ENCODE data around the gene FOXP4. TPM values are rescaled to one million over a fixed set of nuclear protein-coding genes. Genes with fewer than 3 reads are reported as not detected.

The FOXP4 gene
- total RNA-seq, 1 experiment from 2014 or later: 1.2 TPM

- in situ Hi-C loops (cut with HindIII; ENCODE audit: low pct_unique_long_range_greater_than_20kb, low sequenced_read_pairs): no loop called here
- no peak for DNase-seq (ENCODE audit: low read depth, low spot score)
Measured at GRCh38 chr6:41518118-41518517, 28.1 kb upstream of the FOXP4 start.

GRCh38 chr6:41519305-41519744, 26.9 kb upstream of the FOXP4 start:
- no peak for DNase-seq (ENCODE audit: low read depth, low spot score)
- in situ Hi-C loops (cut with HindIII; ENCODE audit: low pct_unique_long_range_greater_than_20kb, low sequenced_read_pairs): no loop called here

- no peak for DNase-seq (ENCODE audit: low read depth, low spot score)
- in situ Hi-C loops (cut with HindIII; ENCODE audit: low pct_unique_long_range_greater_than_20kb, low sequenced_read_pairs): no loop called here
Measured at GRCh38 chr6:41519745-41520699, 26.2 kb upstream of the FOXP4 start.

GRCh38 chr6:41522780-41523548, 23.2 kb upstream of the FOXP4 start:
- in situ Hi-C loops (cut with HindIII; ENCODE audit: low pct_unique_long_range_greater_than_20kb, low sequenced_read_pairs): no loop called here
- no peak for DNase-seq (ENCODE audit: low read depth, low spot score)

GRCh38 chr6:41523915-41524633, 22.1 kb upstream of the FOXP4 start:
- DNase-seq (ENCODE audit: low read depth, low spot score): no peak
- in situ Hi-C loops (cut with HindIII; ENCODE audit: low pct_unique_long_range_greater_than_20kb, low sequenced_read_pairs): no loop called here

GRCh38 chr6:41524634-41525011, 21.6 kb upstream of the FOXP4 start:
- in situ Hi-C loops (cut with HindIII; ENCODE audit: low pct_unique_long_range_greater_than_20kb, low sequenced_read_pairs): no loop called here

GRCh38 chr6:41527721-41528408, 18.3 kb upstream of the FOXP4 start:
- in situ Hi-C loops (cut with HindIII; ENCODE audit: low pct_unique_long_range_greater_than_20kb, low sequenced_read_pairs): no loop called here
- DNase-seq (ENCODE audit: low read depth, low spot score): peak; percentile 20

More at GRCh38 chr6:41524634-41525011, 21.6 kb upstream of the FOXP4 start:
- DNase-seq (ENCODE audit: low read depth, low spot score): no peak

- in situ Hi-C loops (cut with HindIII; ENCODE audit: low pct_unique_long_range_greater_than_20kb, low sequenced_read_pairs): no loop called here
- no peak for DNase-seq (ENCODE audit: low read depth, low spot score)
Measured at GRCh38 chr6:41528409-41528963, 17.7 kb upstream of the FOXP4 start.

GRCh38 chr6:41529049-41529448, 17.1 kb upstream of the FOXP4 start:
- no peak for DNase-seq (ENCODE audit: low read depth, low spot score)
- in situ Hi-C loops (cut with HindIII; ENCODE audit: low pct_unique_long_range_greater_than_20kb, low sequenced_read_pairs): no loop called here

- DNase-seq (ENCODE audit: low read depth, low spot score): no peak
- in situ Hi-C loops (cut with HindIII; ENCODE audit: low pct_unique_long_range_greater_than_20kb, low sequenced_read_pairs): no loop called here
Measured at GRCh38 chr6:41529970-41530369, 16.2 kb upstream of the FOXP4 start.

GRCh38 chr6:41530476-41530875, 15.7 kb upstream of the FOXP4 start:
- in situ Hi-C loops (cut with HindIII; ENCODE audit: low pct_unique_long_range_greater_than_20kb, low sequenced_read_pairs): no loop called here
- no peak for DNase-seq (ENCODE audit: low read depth, low spot score)

GRCh38 chr6:41531016-41531415, 15.2 kb upstream of the FOXP4 start:
- in situ Hi-C loops (cut with HindIII; ENCODE audit: low pct_unique_long_range_greater_than_20kb, low sequenced_read_pairs): no loop called here
- no peak for DNase-seq (ENCODE audit: low read depth, low spot score)

- in situ Hi-C loops (cut with HindIII; ENCODE audit: low pct_unique_long_range_greater_than_20kb, low sequenced_read_pairs): no loop called here
- DNase-seq (ENCODE audit: low read depth, low spot score): no peak
Measured at GRCh38 chr6:41531591-41532582, 14.3 kb upstream of the FOXP4 start.

- in situ Hi-C loops (cut with HindIII; ENCODE audit: low pct_unique_long_range_greater_than_20kb, low sequenced_read_pairs): no loop called here
- peak; percentile 26 for DNase-seq (ENCODE audit: low read depth, low spot score)
Measured at GRCh38 chr6:41535766-41536165, 10.4 kb upstream of the FOXP4 start.

GRCh38 chr6:41536795-41537758, 9.1 kb upstream of the FOXP4 start:
- in situ Hi-C loops (cut with HindIII; ENCODE audit: low pct_unique_long_range_greater_than_20kb, low sequenced_read_pairs): no loop called here

More at GRCh38 chr6:41536795-41537758, 9.1 kb upstream of the FOXP4 start:
- no peak for DNase-seq (ENCODE audit: low read depth, low spot score)

All from SK-MEL-5 (cell line).